ENCODE data around the gene TSSK3.

- TF ChIP-seq CTCF (IDR thresholded peaks at IDR 0.05) (no peak), POLR2A (IDR thresholded peaks at IDR 0.05) (no peak)
Measured at GRCh38 chr1:32333251-32333963, 28.9 kb upstream of the TSSK3 start.

All from uterus (tissue), 2 donors.